Neural cell (in vitro differentiated cells): Measurements from ENCODE around the gene ANKAR. TPM values are rescaled to one million over a fixed set of nuclear protein-coding genes. Genes with fewer than 3 reads are reported as not detected.
"Not testable (repeated sequence)": the region's sequence is repeated elsewhere in the genome, so short reads cannot be mapped to it uniquely, and the experiment has no call there.

ENCODE experiments used
- H2AFZ ChIP-seq: fragments of 200-600, 300-800 bp; sonication (generic), shearing (Covaris generic); 2 replicates; pipeline ENCODE4 v1.6.0; 2014; ENCODE audit warnings: low read depth, mild to moderate bottlenecking, antibody characterized with exemption, low read length, moderate library complexity
- H3F3A ChIP-seq: fragments of 200-600 bp; shearing (Covaris generic); 2 replicates; pipeline ENCODE4 v1.6.1; 2016; ENCODE audit warnings: mild to moderate bottlenecking, moderate library complexity, mixed read lengths, antibody characterized with exemption, low read length; ENCODE audit not compliant: insufficient read depth, poor library complexity, severe bottlenecking
- H3K27ac ChIP-seq: fragments of 200-600, 300-800 bp; sonication (generic), shearing (Covaris generic); 2 replicates; pipeline ENCODE4 v1.5.1; 2014; ENCODE audit warnings: mild to moderate bottlenecking, low read length, moderate library complexity
- H3K27me3 ChIP-seq: fragments of 300-800, 200-600 bp; sonication (generic), shearing (Covaris generic); 2 replicates; pipeline ENCODE4 v1.6.0; 2014; ENCODE audit warnings: mild to moderate bottlenecking, low read depth, low read length, moderate library complexity; ENCODE audit not compliant: insufficient read depth
- H3K36me3 ChIP-seq: fragments of 300-800, 200-600 bp; sonication (generic), shearing (Covaris generic); 2 replicates; pipeline ENCODE4 v1.5.1; 2014; ENCODE audit warnings: mild to moderate bottlenecking, antibody characterized with exemption, low read length, moderate library complexity; ENCODE audit not compliant: insufficient read depth
- H3K4me2 ChIP-seq: fragments of 300-800, 200-600 bp; sonication (generic), shearing (Covaris generic); 2 replicates; pipeline ENCODE4 v1.6.0; 2014; ENCODE audit warnings: mild to moderate bottlenecking, low read length
- H3K4me3 ChIP-seq: fragments of 300-800, 200-600 bp; sonication (generic), shearing (Covaris generic); 2 replicates; pipeline ENCODE4 v1.5.1; 2014; ENCODE audit warnings: mild to moderate bottlenecking, low read length, moderate library complexity
- H3K79me2 ChIP-seq: fragments of 200-600 bp; shearing (Covaris generic); replicated peaks from 2 replicates; pipeline ENCODE4 v1.6.0; 2014; ENCODE audit warnings: mild to moderate bottlenecking, low read length, moderate library complexity; ENCODE audit not compliant: insufficient read depth
- H3K9ac ChIP-seq: fragments of 300-800, 200-600 bp; sonication (generic), shearing (Covaris generic); 2 replicates; pipeline ENCODE4 v1.6.1; 2016; ENCODE audit warnings: mild to moderate bottlenecking, low read length, mixed read lengths
- H3K9me2 ChIP-seq: fragments of 200-600 bp; shearing (Covaris generic); 2 replicates; pipeline ENCODE4 v1.6.1; 2016; ENCODE audit warnings: mild to moderate bottlenecking, low read length, mixed read lengths; ENCODE audit not compliant: insufficient read depth
- H3K9me3 ChIP-seq: fragments of 200-600, 300-800 bp; sonication (generic), shearing (Covaris generic); 2 replicates; pipeline ENCODE4 v1.6.1; 2016; ENCODE audit warnings: mild to moderate bottlenecking, mixed run types, low read length, moderate library complexity, mixed read lengths
- H4K20me1 ChIP-seq: fragments of 200-600 bp; shearing (Covaris generic); 2 replicates; pipeline ENCODE4 v1.6.1; 2016; ENCODE audit warnings: mild to moderate bottlenecking, mixed run types; ENCODE audit not compliant: insufficient read depth
- EP300 ChIP-seq: fragments of 450-650 bp; conservative IDR thresholded peaks from 2 replicates; pipeline ENCODE4 v1.6.1; 2014; ENCODE audit warnings: antibody characterized with exemption, mild to moderate bottlenecking, moderate library complexity; ENCODE audit not compliant: poor library complexity, severe bottlenecking
- EZH2 ChIP-seq: fragments of 200-600, 300-800 bp; shearing (Covaris generic), sonication (generic); IDR thresholded peaks from 2 replicates; pipeline ENCODE4 v1.6.1; 2014; ENCODE audit warnings: antibody characterized with exemption, low read length, borderline replicate concordance, mild to moderate bottlenecking; ENCODE audit not compliant: insufficient read depth, poor library complexity, severe bottlenecking
- MXI1 ChIP-seq: fragments of 450-650 bp; conservative IDR thresholded peaks from 2 replicates; pipeline ENCODE4 v1.6.1; 2014; ENCODE audit warnings: antibody characterized with exemption, mild to moderate bottlenecking; ENCODE audit not compliant: poor library complexity, severe bottlenecking
- POLR2AphosphoS5 ChIP-seq: IDR thresholded peaks from 2 replicates; pipeline ENCODE4 v1.6.1; 2012
- RAD21 ChIP-seq: fragments of 450-650 bp; conservative IDR thresholded peaks from 2 replicates; pipeline ENCODE4 v1.6.1; 2014; ENCODE audit warnings: antibody characterized with exemption, mild to moderate bottlenecking, moderate library complexity
- REST ChIP-seq: IDR thresholded peaks from 2 replicates; pipeline ENCODE4 v1.6.1; 2012; ENCODE audit warnings: borderline replicate concordance
- SMC3 ChIP-seq: fragments of 450-650 bp; conservative IDR thresholded peaks from 2 replicates; pipeline ENCODE4 v1.6.1; 2014; ENCODE audit warnings: antibody characterized with exemption, mild to moderate bottlenecking, moderate library complexity; ENCODE audit not compliant: poor library complexity
- TAF1 ChIP-seq: IDR thresholded peaks from 2 replicates; pipeline ENCODE4 v1.6.1; 2012; ENCODE audit warnings: low read depth
- polyA plus RNA-seq: library from polyadenylated mRNA; depleted of rRNA; stranded (reverse); fragments of >200 nt; gene quantifications from 2 replicates; pipeline ENCODE4 v1.2.3, GENCODE V29; 2014
- TF ChIP-seq, protein P1 (sequence below): fragments of 450-650 bp; IDR thresholded peaks from 2 replicates; pipeline ENCODE4 v1.5.1; 2014; ENCODE audit warnings: antibody characterized with exemption, mild to moderate bottlenecking, moderate library complexity; ENCODE audit not compliant: poor library complexity, severe bottlenecking

ANKAR gene
- polyA plus RNA-seq, 1 donor from 2014 or later, result 7.4 TPM

GRCh38 chr2:189662669-189663226 is 11.7 kb upstream of the ANKAR start:
- Histone ChIP-seq H3K27me3 (no peaks in the 10 kb centered on the region), H3K79me2 (peaks cover 19% of the 10 kb centered on the region), H3K9me3 (no peaks in the 10 kb centered on the region), H3K9ac (peak overlapping the region; percentile 86), H3K9me2 (no peaks in the 10 kb centered on the region), H4K20me1 (no peaks in the 10 kb centered on the region), H3K27ac (no peak overlapping the region), H3F3A (no peaks in the 10 kb centered on the region), H2AFZ (no peak overlapping the region), H3K4me3 (peak overlapping the region; percentile 84), H3K36me3 (no peaks in the 10 kb centered on the region), H3K4me2 (peak overlapping the region; percentile 99)
- TF ChIP-seq TAF1 (no peak), EZH2 (no peak), EP300 (no peak), POLR2AphosphoS5 (no peak), SMC3 (no peak), RAD21 (no peak), MXI1 (no peak), REST (no peak)
- TF ChIP-seq, protein P1, sequence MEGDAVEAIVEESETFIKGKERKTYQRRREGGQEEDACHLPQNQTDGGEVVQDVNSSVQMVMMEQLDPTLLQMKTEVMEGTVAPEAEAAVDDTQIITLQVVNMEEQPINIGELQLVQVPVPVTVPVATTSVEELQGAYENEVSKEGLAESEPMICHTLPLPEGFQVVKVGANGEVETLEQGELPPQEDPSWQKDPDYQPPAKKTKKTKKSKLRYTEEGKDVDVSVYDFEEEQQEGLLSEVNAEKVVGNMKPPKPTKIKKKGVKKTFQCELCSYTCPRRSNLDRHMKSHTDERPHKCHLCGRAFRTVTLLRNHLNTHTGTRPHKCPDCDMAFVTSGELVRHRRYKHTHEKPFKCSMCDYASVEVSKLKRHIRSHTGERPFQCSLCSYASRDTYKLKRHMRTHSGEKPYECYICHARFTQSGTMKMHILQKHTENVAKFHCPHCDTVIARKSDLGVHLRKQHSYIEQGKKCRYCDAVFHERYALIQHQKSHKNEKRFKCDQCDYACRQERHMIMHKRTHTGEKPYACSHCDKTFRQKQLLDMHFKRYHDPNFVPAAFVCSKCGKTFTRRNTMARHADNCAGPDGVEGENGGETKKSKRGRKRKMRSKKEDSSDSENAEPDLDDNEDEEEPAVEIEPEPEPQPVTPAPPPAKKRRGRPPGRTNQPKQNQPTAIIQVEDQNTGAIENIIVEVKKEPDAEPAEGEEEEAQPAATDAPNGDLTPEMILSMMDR, result no peak

DNA sequence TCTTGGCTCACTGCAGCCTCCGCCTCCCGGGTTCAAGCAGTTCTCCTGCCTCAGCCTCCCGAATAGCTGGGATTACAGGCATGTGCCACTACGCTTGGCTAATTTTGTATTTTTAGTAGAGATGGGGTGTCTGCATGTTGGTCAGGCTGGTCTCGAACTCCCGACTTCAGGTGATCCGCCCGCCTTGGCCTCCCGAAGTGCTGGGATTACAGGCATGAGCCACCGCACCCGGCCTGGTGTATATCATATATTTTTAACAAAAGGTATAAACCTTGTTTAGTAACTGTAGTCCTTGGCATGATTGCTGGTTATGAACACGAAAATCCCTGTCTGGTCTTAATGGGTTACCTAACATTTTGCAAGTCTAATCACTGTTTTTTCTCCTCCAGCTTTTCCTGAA is 11.2 kb upstream of the ANKAR start:
- not testable (repeated sequence) for H2AFZ ChIP-seq, H4K20me1 ChIP-seq, H3K4me3 ChIP-seq, H3K9me2 ChIP-seq, H3K9ac ChIP-seq, H3F3A ChIP-seq, H3K27ac ChIP-seq, H3K27me3 ChIP-seq, H3K36me3 ChIP-seq, H3K9me3 ChIP-seq, H3K4me2 ChIP-seq
- peaks cover 19% of the 10 kb centered on the region for H3K79me2 ChIP-seq

DNA sequence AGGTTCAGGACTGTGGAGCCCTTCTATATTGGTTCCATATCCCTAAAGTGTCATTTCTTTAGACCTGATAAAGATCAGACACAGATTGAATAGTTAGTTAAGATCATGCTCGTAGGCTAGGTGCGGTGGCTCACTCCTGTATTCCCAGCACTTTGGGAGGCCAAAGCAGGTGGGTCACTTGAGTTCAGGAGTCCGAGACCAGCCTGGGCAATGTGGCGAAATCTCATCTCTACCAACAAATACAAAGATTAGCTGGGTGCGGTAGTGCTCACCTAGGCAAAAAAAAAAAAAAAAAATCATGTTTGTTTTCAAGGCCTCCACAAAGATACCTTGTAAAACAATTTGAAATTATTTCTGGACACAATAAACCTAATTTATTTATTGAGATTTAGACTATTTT is 4.6 kb upstream of the ANKAR start:
- Histone ChIP-seq H3K4me2 (no peak overlapping the region), H3K9me2 (no peaks in the 10 kb centered on the region), H4K20me1 (no peaks in the 10 kb centered on the region), H3K27ac (no peak overlapping the region), H3K36me3 (peaks cover 4% of the 10 kb centered on the region), H3K9me3 (no peaks in the 10 kb centered on the region), H3K4me3 (no peak overlapping the region), H3K27me3 (no peaks in the 10 kb centered on the region), H2AFZ (no peak overlapping the region), H3K9ac (no peak overlapping the region), H3K79me2 (no peaks in the 10 kb centered on the region), H3F3A (no peaks in the 10 kb centered on the region)
- TF ChIP-seq SMC3, result no peak
